Activated T-cell treated with anti-CD3 and anti-CD28 coated beads, Interleukin-2, amount 50 U/mL, for 4 hours (primary cell): ENCODE measurements around the gene NIBAN1. TPM values are rescaled to one million over a fixed set of nuclear protein-coding genes. Genes with fewer than 3 reads are reported as not detected.
A peak's percentile ranks its signal among the peaks of the same experiment; 100 is the strongest.
"Not testable (repeated sequence)": the region's sequence is repeated elsewhere in the genome, so short reads cannot be mapped to it uniquely, and the experiment has no call there.

ENCODE experiments used
- ATAC-seq, 2 donors: fragments of 200-7000 bp; cut with Tn5 transposase; one replicate each; pipeline ENCODE4 v1.10.0; 2021
- DNase-seq: peaks from one replicate; pipeline ENCODE4 v3.0.0-alpha.2; 2020
- H3K27me3 Mint-ChIP-seq: one replicate; pipeline ENCODE4 v1.8.0; 2021; ENCODE audit warnings: low read depth, mixed read lengths
- H3K36me3 Mint-ChIP-seq: one replicate; pipeline ENCODE4 v1.8.0; 2022; ENCODE audit warnings: mixed read lengths; ENCODE audit not compliant: insufficient read depth
- H3K4me1 Mint-ChIP-seq: one replicate; pipeline ENCODE4 v1.8.0; 2021; ENCODE audit warnings: low read depth, mixed read lengths
- H3K4me3 Mint-ChIP-seq: one replicate; pipeline ENCODE4 v1.8.0; 2021; ENCODE audit warnings: mild to moderate bottlenecking, moderate library complexity, mixed read lengths
- H3K9me3 Mint-ChIP-seq: one replicate; pipeline ENCODE4 v1.8.0; 2021; ENCODE audit warnings: mixed read lengths
- total RNA-seq, 3 donors: library from RNA; stranded (reverse); gene quantifications; one replicate each; pipeline ENCODE4 v1.2.1, GENCODE V29; 2021

NIBAN1 gene
- total RNA-seq, 3 donors from 2014 or later = 5.6 to 14.2 (median 12.2) TPM

DNA sequence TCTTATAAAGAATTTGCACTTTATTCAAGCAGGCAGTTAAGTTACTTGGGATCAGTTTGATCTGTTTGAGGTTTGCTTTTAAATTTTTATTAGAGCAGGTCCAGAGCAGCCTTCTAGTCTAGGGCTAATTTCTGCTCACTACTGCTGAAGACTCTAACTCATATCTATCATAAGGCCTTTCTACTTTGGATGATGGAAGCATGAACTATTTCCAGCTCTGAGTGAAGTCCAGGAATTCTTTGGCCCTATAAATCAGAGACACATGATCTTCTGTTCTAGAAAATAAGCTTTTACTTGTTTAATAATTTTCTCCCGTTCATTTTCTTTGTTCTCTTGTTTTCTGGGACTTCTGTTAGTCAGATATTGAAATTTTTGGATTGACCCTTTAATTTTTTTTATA, 14.7 kb downstream of the NIBAN1 start:
- Mint-ChIP-seq H3K36me3 (peaks cover 7% of the 10 kb centered on the region), H3K9me3 (no peaks in the 10 kb centered on the region), H3K4me1 (peaks cover 3% of the 10 kb centered on the region), H3K27me3 (no peaks in the 10 kb centered on the region), H3K4me3 (no peak overlapping the region)
- DNase-seq (no peak), ATAC-seq (no peak)

DNA sequence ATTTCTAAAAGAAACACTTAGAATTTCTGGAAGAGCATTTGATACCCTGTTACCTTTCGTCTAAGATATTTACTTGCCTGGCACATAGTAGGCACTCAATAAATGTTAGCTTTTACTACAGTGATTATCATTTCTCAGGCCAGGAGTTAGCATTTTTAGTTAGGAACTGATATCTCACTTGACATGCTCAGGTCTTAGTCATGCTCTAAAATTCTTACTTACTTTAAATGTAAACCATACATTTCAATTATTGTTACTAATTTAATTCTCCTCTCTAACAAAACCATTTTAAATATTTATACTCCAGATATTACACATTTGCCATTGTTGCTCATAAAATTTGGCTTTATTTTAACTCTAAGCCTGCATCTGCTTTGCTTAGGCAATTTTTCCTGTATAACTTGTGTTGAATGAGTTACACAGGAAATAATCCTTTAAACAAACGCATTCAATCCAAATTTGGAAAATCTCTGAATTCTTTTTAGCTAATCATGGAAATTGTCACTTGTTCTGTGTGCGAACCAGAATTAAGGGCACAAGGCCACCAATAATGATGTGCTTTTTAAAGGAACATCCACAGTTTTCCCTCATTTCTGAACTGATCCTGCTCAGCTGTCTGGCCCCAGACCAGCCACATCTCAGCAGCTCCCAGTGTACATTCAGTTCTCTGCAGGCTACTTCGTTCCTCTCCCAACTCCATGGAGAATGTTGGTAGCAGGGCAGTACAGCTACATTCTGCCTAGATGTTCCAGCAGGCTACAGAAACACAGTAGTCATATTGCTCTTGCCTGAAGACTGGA, 15.6 kb downstream of the NIBAN1 start:
- Mint-ChIP-seq H3K27me3 (no peaks in the 10 kb centered on the region), H3K4me1 (peaks cover 9% of the 10 kb centered on the region), H3K36me3 (peaks cover 2% of the 10 kb centered on the region), H3K4me3 (no peak overlapping the region), H3K9me3 (no peaks in the 10 kb centered on the region)
- DNase-seq (no peak), ATAC-seq (no peak)

- H3K4me3 Mint-ChIP-seq, H3K27me3 Mint-ChIP-seq, ATAC-seq, DNase-seq, H3K9me3 Mint-ChIP-seq, H3K36me3 Mint-ChIP-seq: not testable (repeated sequence)
- peaks cover 14% of the 10 kb centered on the region for H3K4me1 Mint-ChIP-seq
These were observed 16.4 kb downstream of the NIBAN1 start for GRCh38 chr1:184957901-184958300.

GRCh38 chr1:184956999-184957700, 17.2 kb downstream of the NIBAN1 start:
- peaks cover 14% of the 10 kb centered on the region for H3K4me1 Mint-ChIP-seq
- H3K9me3 Mint-ChIP-seq = no peaks in the 10 kb centered on the region
- no peak for ATAC-seq
- no peak overlapping the region for H3K4me3 Mint-ChIP-seq
- H3K27me3 Mint-ChIP-seq = no peaks in the 10 kb centered on the region
- no peak for DNase-seq
- peaks cover 3% of the 10 kb centered on the region for H3K36me3 Mint-ChIP-seq

DNA sequence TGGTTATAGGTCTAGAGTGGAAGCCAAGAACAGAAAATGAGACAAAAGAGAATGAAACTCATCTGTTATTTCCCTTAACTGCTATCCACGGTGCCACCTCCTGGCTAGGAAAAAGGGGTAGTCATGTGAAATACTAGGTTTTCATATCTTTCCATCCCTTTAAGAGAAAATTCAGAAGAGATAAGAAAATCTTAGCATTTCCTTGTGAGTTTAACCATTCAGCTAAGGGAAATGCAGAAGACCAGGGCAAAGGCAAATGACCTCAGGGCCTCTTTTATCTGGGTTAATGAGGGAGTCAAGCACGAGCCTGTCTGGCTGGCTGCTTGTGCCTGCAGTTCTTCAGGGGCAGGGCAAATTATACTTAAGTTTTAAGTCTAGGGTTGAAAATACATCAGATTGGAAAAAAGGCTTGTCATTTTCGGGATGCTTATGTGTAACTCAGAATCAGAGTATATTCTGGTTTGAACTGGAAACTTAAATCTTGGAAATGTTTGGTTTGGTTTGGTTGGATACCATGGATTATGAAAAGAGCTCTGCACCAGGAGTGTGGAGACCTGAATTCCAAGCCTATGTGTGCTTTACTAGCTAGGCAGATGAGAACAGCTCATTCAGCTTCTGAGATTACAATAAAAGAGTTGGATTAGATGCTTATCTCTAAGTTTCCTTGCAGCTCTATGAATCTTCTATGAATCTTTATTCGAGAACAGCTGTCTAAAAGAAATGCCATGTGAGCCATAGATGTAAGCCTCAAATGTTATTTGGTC, 19.9 kb downstream of the NIBAN1 start:
- no peak for DNase-seq
- Mint-ChIP-seq H3K27me3 (no peaks in the 10 kb centered on the region), H3K4me1 (peaks cover 14% of the 10 kb centered on the region), H3K4me3 (peak overlapping the region; percentile 33), H3K36me3 (peaks cover 7% of the 10 kb centered on the region), H3K9me3 (no peaks in the 10 kb centered on the region)
- ATAC-seq = no peak

- Mint-ChIP-seq H3K27me3 (no peaks in the 10 kb centered on the region), H3K4me1 (peaks cover 14% of the 10 kb centered on the region), H3K4me3 (peak overlapping the region; percentile 33), H3K36me3 (peaks cover 7% of the 10 kb centered on the region), H3K9me3 (no peaks in the 10 kb centered on the region)
- no peak for DNase-seq
- peak; percentile 83 to 93 for ATAC-seq
These were observed 20.6 kb downstream of the NIBAN1 start for GRCh38 chr1:184953600-184954219.

DNA sequence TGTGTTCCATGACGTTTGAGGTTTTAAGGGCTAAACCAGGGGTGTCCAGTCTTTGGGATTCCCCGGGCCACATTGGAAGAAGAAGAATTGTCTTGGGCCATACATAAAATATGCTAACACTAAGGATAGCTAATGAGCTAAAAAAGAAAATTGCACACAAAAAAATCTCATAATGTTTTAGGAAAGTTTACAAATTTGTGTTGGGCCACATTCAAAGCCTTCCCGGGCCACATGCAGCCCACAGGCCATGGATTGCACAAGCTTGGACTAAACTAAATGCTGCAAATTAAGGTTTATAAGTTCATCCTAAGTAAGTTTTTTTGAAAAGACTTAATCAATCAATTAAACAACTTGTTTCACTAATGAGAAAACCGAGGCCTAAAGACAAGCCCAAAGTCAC, 21.9 kb downstream of the NIBAN1 start:
- DNase-seq (no peak), ATAC-seq (no peak)
- Mint-ChIP-seq H3K4me3 (no peak overlapping the region), H3K36me3 (peaks cover 7% of the 10 kb centered on the region), H3K4me1 (peaks cover 14% of the 10 kb centered on the region), H3K27me3 (no peaks in the 10 kb centered on the region), H3K9me3 (no peaks in the 10 kb centered on the region)

GRCh38 chr1:184951788-184952187, 22.5 kb downstream of the NIBAN1 start:
- H3K36me3 Mint-ChIP-seq = peaks cover 8% of the 10 kb centered on the region
- no peaks in the 10 kb centered on the region for H3K9me3 Mint-ChIP-seq
- H3K4me1 Mint-ChIP-seq = peaks cover 17% of the 10 kb centered on the region

GRCh38 chr1:184950906-184951305, 23.4 kb downstream of the NIBAN1 start:
- Mint-ChIP-seq H3K4me1 (peaks cover 21% of the 10 kb centered on the region), H3K4me3 (no peak overlapping the region), H3K36me3 (peaks cover 11% of the 10 kb centered on the region), H3K27me3 (no peaks in the 10 kb centered on the region), H3K9me3 (no peaks in the 10 kb centered on the region)
- DNase-seq (no peak), ATAC-seq (no peak)

More at GRCh38 chr1:184951788-184952187, 22.5 kb downstream of the NIBAN1 start:
- Mint-ChIP-seq H3K4me3 (no peak overlapping the region), H3K27me3 (no peaks in the 10 kb centered on the region)
- ATAC-seq (no peak), DNase-seq (no peak)

DNA sequence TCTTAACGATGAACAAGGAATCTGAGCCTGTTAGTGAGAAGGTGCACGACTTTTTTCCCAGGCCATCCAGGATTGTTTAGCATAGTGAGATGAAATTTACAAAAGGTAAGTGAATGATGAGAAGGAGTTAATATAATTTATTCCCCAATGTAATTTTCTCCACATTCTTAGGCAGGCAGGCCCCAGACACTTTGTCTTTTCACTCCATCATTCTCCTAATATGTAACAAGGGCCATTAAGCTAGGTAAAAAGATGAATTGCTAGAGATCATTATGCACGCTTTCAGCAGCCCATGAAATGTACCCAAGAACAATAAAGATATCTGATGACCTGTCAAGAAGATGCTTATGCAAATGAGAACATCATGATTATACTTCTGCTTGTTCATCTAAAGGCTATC, 24.1 kb downstream of the NIBAN1 start:
- H3K9me3 Mint-ChIP-seq = no peaks in the 10 kb centered on the region
- DNase-seq (no peak), ATAC-seq (no peak)
- no peak overlapping the region for H3K4me3 Mint-ChIP-seq
- H3K36me3 Mint-ChIP-seq = peaks cover 12% of the 10 kb centered on the region
- peaks cover 24% of the 10 kb centered on the region for H3K4me1 Mint-ChIP-seq
- no peaks in the 10 kb centered on the region for H3K27me3 Mint-ChIP-seq

DNA sequence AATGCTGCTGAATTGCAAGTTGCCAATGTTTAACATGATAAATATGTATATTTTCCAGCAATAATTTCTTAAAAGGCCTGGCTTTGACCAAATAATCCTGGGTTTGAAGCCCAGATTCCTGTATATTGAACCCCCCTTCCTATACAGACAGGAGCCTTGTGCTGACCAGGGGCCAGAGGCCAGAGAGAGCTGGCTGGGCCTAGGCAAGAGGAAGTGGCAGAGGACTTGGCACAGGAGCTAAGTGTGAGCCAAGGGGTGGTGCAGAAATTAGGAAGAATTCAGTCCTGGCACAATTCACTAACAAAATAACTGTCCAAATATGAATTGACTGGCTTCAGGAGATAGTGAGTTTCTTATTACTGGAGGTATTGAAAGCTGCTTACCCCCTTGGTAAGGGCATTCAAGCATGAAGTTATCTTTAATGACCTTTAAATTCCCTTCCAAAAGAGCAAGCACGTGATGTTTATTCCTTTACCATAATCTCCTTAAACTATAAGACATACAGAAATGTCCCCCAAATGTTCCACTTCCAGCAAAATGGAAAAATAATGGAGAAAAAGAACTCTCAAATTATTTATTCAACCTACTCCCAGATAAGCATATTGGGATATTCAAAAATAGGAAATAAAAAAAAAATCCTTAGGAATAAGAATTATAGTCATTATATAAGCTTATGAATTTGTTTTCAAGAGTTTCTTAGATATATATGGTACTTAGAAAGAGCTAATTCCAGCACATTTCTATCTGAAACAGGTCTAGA, 26.6 kb downstream of the NIBAN1 start:
- DNase-seq (no peak), ATAC-seq (no peak)
- Mint-ChIP-seq H3K4me1 (peaks cover 12% of the 10 kb centered on the region), H3K36me3 (peaks cover 22% of the 10 kb centered on the region), H3K27me3 (no peaks in the 10 kb centered on the region), H3K4me3 (no peak overlapping the region), H3K9me3 (no peaks in the 10 kb centered on the region)

GRCh38 chr1:184945678-184946412, 28.5 kb downstream of the NIBAN1 start:
- peaks cover 23% of the 10 kb centered on the region for H3K36me3 Mint-ChIP-seq
- ATAC-seq = no peak
- no peak overlapping the region for H3K4me3 Mint-ChIP-seq
- H3K9me3 Mint-ChIP-seq = no peaks in the 10 kb centered on the region
- peaks cover 18% of the 10 kb centered on the region for H3K4me1 Mint-ChIP-seq
- no peak for DNase-seq
- H3K27me3 Mint-ChIP-seq = no peaks in the 10 kb centered on the region

DNA sequence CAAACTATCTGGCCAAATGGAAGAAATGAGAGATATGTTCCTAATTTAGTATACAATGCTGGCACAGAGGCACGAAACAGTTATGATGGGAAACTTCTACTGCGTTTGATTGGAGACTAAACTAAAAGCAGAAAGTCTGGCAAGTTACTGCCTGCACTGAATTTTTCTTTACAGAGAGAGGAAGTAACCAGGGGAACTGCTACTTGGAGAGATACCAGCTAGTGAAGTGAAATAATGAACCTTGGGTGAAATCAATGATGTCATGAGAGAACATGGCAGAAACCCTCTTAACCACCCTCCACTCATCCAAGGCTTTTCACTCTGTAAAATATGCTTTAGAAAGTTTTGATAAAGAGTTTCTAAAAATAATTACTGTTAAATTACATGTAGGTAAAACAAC, 29.3 kb downstream of the NIBAN1 start:
- Mint-ChIP-seq H3K27me3 (no peaks in the 10 kb centered on the region), H3K36me3 (peaks cover 26% of the 10 kb centered on the region), H3K4me1 (peaks cover 18% of the 10 kb centered on the region), H3K4me3 (no peak overlapping the region), H3K9me3 (no peaks in the 10 kb centered on the region)
- no peak for ATAC-seq
- DNase-seq = no peak
